Stimulated activated memory B cell treated with anti-CD40 and anti-IgM and Interleukin-4, amounts not matched to agents 10 μg/mL and 1 μg/mL and 100 μg/mL, for 72 hours (primary cell): ENCODE results near the gene TMPRSS12.
"Not testable (repeated sequence)": the region's sequence is repeated elsewhere in the genome, so short reads cannot be mapped to it uniquely, and the experiment has no call there.

Experiments
- ATAC-seq: fragments of 150-1000 bp; cut with Tn5 transposase; 2 replicates; pipeline ENCODE4 v1.10.0; 2021
- H3K27ac Mint-ChIP-seq: one replicate; pipeline ENCODE4 v1.8.0; 2022; ENCODE audit warnings: mild to moderate bottlenecking, mixed read lengths
- H3K27me3 Mint-ChIP-seq: one replicate; pipeline ENCODE4 v1.8.0; 2022; ENCODE audit warnings: mixed read lengths
- H3K36me3 Mint-ChIP-seq: one replicate; pipeline ENCODE4 v1.8.0; 2022; ENCODE audit warnings: mixed read lengths
- H3K4me1 Mint-ChIP-seq: one replicate; pipeline ENCODE4 v1.8.0; 2022; ENCODE audit warnings: mixed read lengths
- H3K4me3 Mint-ChIP-seq: one replicate; pipeline ENCODE4 v1.8.0; 2022; ENCODE audit warnings: mild to moderate bottlenecking, moderate library complexity, mixed read lengths
- H3K9me3 Mint-ChIP-seq: one replicate; pipeline ENCODE4 v1.8.0; 2022; ENCODE audit warnings: mixed read lengths

Gene TMPRSS12

DNA sequence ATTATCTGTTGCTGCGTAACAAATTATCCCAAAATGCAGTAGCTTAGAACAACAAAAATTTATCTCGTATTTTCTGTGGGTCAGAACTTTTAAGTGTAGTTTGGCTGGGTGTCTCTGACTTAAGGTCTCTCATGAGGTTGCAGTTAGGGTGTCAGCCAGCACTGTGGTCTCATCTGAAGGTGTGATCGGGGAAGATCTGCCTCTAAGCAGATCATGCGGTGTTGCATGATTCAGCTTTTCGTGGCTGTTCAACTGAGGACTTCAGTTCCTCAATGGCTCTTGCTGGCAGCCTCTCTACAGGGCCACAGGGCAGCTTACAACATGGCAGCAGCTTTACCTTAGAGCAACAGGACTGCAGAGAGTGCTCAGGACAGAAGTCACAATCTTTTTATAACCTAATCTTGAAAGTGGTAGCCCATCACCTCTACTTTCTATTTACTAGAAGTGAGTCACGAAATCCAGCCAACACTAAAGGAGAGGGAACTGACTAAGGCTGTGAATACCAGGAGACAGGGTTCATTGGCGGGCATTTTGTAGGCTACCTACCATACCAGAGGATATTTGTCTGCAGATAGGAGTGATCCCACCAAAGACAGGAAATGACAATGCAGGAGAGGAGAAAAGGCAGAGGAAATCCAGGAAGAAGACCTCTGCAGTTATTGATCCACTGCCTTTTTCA lies 1.8 kb upstream of the TMPRSS12 start:
- no peak overlapping the region for H3K27ac Mint-ChIP-seq
- peaks cover 6% of the 10 kb centered on the region for H3K36me3 Mint-ChIP-seq
- H3K4me1 Mint-ChIP-seq: no peaks in the 10 kb centered on the region
- H3K27me3 Mint-ChIP-seq: no peaks in the 10 kb centered on the region
- H3K9me3 Mint-ChIP-seq: peaks cover 6% of the 10 kb centered on the region
- ATAC-seq: no peak
- no peak overlapping the region for H3K4me3 Mint-ChIP-seq

DNA sequence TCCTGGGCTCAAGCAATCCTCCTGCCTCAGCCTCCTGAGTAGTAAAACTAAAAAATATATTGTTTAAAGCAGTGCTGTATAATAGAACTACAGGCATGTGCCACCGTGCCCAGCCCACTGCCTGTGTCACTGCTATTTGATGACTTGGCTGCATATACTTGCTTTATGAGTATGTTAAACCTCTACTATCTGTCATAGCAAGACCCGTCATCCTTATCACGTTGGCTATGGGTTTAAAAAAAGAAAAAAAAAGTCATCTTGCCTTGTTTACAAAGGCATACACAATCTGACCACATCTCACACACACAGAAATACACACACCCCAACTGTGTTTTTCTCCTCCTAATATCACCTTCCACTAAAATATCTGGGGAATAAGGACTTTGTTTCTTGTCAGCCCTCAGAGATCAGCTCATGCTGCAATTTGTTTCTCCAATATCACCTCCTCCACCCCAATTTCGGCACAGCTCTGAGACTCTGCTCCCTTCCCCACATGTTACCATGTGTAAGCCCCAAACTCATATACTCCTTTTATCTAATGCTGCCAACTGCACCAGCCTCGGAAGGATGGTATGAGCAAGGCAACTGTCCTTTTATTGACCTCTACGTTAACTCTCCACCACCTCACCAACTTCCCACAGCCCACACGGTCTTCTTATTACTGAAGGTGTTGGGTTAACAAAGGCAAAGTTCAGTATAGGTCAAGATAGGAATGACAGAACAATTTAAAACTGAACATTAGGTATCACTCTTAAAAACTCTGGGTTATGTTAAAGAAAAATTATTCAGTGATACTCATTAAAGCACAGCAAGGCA lies 802 bp upstream of the TMPRSS12 start:
- Mint-ChIP-seq H3K4me3 (no peak overlapping the region), H3K9me3 (peaks cover 6% of the 10 kb centered on the region), H3K27ac (no peak overlapping the region), H3K4me1 (no peaks in the 10 kb centered on the region), H3K36me3 (peaks cover 6% of the 10 kb centered on the region), H3K27me3 (no peaks in the 10 kb centered on the region)
- no peak for ATAC-seq

DNA sequence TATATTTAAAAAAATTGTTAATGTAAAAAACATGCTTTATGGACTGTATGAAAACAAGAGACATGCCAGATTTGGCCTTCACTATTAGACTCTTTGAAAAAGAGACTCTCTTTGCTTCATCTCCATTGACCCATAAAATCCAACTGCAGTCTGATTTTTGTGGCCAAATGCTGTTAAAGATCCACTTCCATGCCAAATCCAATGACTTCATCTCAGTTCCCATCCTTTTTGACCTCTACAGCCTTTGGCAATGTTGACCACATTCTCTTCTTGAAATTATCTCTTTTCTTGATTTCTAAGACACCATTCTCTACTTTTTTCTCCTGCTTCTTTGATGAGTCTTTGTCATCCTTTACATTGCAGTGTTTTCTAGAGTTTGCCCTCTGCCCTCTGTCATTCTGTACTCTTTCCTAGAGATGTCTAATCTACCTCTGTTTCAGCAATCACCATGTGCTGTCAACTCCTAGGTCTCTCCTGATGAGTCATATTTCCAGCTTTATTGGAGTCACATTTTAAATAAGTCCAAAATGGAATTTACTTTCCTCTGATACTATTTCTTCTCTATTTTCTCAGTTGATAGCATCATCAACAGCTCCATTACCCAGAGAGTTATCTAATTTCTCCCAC lies 2.4 kb downstream of the TMPRSS12 start:
- peaks cover 6% of the 10 kb centered on the region for H3K9me3 Mint-ChIP-seq
- no peak overlapping the region for H3K27ac Mint-ChIP-seq
- no peaks in the 10 kb centered on the region for H3K4me1 Mint-ChIP-seq
- peaks cover 5% of the 10 kb centered on the region for H3K36me3 Mint-ChIP-seq
- no peak for ATAC-seq
- no peak overlapping the region for H3K4me3 Mint-ChIP-seq
- no peaks in the 10 kb centered on the region for H3K27me3 Mint-ChIP-seq

DNA sequence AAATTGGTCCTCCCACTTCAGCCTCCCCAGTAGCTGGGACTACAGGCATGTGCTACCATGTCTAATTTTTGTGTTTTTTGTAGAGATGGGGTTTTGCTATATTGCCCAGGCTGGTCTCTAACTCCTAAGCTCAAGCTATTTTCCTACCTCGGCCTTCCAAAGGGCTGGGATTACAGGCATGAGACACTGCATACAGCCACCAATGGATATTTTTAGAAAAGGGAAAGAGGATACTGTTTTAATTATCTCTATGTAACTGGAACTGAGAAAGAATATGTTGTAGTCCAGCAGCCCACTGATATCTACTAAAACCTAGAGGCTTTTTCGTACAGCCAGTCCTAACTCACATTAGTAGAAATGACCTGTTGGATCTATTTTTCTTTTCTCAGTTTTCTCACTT lies 6.2 kb downstream of the TMPRSS12 start:
- Mint-ChIP-seq H3K36me3 (peaks cover 7% of the 10 kb centered on the region), H3K27me3 (peaks cover 9% of the 10 kb centered on the region), H3K27ac (no peak overlapping the region), H3K9me3 (peaks cover 9% of the 10 kb centered on the region), H3K4me1 (no peaks in the 10 kb centered on the region), H3K4me3 (no peak overlapping the region)
- ATAC-seq: no peak

DNA sequence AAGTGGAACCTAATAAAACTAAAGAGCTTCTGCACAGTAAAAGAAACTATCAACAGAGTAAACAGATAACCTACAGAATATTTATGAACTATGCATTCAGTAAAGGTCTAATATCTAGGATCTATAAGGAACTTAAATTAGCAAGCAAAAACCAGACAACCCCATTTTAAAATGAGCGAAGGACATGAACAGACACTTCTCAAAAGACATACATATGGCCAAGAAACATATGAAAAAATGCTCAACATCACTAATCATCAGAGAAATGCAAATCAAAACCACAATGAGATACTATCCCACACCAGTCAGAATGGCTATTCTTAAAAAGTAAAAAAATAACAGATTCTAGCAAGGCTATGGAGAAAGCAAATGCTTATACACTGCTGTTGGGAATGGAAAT lies 12.5 kb downstream of the TMPRSS12 start:
- not testable (repeated sequence) for H3K27ac Mint-ChIP-seq, H3K36me3 Mint-ChIP-seq, H3K4me1 Mint-ChIP-seq

DNA sequence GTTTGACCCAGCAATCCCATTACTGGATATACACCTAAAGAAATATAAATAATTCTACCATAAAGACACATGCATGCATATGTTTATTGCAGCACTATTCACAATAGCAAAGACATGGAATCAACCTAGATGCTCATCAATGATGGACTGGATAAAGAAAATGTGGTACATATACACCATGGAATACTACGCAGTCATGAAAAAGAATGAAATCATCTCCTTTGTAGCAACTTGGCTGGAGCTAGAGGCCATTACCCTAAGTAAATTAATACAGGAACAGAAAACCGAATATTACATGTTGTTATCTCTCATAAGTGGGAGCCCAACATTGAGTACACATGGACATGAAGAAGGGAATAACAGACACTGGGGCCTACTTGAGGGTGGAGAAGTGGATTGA lies 13.0 kb downstream of the TMPRSS12 start:
- H3K4me3 Mint-ChIP-seq: not testable (repeated sequence)

More for the DNA sequence above, 12.5 kb downstream of the TMPRSS12 start:
- H3K9me3 Mint-ChIP-seq: peaks cover 15% of the 10 kb centered on the region
- ATAC-seq, H3K4me3 Mint-ChIP-seq, H3K27me3 Mint-ChIP-seq: not testable (repeated sequence)

DNA sequence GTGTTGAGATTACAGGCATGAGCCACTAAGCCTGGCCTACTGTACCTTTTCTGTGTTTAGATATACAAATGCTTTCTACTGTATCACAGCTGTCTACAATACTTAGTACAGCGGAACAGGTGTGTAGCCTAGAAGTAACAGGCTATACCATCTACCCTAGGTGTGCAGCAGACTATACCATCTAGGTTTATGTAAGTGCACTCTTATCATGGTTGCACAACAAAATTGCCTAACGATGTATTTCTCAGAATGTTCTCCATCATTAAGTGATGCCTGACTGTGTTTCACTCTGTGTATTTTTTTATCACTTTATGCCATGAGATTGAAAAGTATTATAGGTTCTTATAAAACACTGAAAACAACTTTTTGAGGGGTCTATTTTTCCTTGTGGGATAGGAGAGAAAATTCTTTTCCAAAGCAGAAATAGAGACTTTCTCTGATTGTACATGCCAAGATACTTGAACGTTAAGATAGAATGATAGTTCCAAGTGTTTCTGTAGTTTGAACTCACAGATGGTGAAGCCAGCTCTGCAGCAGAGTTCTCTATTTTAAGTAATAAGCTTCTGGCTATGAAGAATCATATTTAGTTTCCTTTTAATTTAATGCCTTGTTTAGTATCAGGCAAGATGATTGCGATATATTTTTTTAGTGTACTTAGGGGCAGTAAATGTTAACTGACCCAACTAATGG lies 17.0 kb downstream of the TMPRSS12 start:
- Mint-ChIP-seq H3K36me3 (no peaks in the 10 kb centered on the region), H3K27ac (no peak overlapping the region), H3K4me3 (no peak overlapping the region), H3K9me3 (peaks cover 6% of the 10 kb centered on the region), H3K27me3 (no peaks in the 10 kb centered on the region), H3K4me1 (no peaks in the 10 kb centered on the region)
- ATAC-seq: no peak

More for the DNA sequence above, 13.0 kb downstream of the TMPRSS12 start:
- not testable (repeated sequence) for ATAC-seq, H3K27me3 Mint-ChIP-seq, H3K27ac Mint-ChIP-seq, H3K36me3 Mint-ChIP-seq, H3K4me1 Mint-ChIP-seq
- H3K9me3 Mint-ChIP-seq: peaks cover 15% of the 10 kb centered on the region

DNA sequence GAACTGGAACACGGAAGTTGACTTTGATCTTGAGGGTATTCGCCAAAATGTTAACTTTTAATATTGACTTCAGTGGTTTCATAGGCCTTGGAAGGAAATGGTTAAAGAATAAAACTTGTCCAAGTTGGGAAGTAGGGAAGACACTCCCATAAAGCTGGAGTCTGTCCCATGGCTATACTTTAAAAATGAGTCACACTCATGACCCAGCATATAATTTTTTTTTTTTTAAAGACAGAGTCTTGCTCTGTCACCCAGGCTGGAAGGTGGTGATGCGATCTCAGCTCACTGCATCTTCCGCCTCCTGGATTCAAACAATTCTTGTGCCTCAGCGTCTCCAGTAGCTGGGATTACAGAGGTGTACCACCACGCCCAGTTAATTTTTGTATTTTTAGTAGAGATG lies 19.6 kb downstream of the TMPRSS12 start:
- Mint-ChIP-seq H3K27me3 (no peaks in the 10 kb centered on the region), H3K27ac (no peak overlapping the region), H3K36me3 (peaks cover 6% of the 10 kb centered on the region), H3K9me3 (peaks cover 3% of the 10 kb centered on the region), H3K4me3 (no peak overlapping the region), H3K4me1 (no peaks in the 10 kb centered on the region)
- ATAC-seq: no peak

DNA sequence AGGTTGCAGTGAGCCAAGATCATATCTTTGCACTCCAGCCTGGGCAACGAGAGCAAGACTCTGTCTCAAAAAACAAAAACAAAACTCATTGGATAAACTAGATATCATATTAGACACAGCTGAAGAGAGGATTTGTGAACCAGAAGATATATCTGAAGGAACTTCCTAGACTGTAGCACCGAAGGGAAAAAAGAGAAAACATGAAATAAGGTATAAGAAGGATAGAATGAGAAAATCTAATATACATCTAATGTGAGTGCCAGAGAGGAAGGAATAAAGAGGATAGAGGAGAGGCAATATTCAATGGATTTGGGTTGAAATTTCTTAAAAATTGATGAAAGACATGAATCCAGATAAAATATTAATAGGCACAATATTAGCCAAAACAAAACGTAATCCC lies 22.5 kb downstream of the TMPRSS12 start:
- no peak for ATAC-seq
- Mint-ChIP-seq H3K36me3 (peaks cover 6% of the 10 kb centered on the region), H3K27me3 (no peaks in the 10 kb centered on the region), H3K4me3 (no peak overlapping the region), H3K9me3 (peaks cover 3% of the 10 kb centered on the region), H3K4me1 (no peaks in the 10 kb centered on the region), H3K27ac (no peak overlapping the region)

DNA sequence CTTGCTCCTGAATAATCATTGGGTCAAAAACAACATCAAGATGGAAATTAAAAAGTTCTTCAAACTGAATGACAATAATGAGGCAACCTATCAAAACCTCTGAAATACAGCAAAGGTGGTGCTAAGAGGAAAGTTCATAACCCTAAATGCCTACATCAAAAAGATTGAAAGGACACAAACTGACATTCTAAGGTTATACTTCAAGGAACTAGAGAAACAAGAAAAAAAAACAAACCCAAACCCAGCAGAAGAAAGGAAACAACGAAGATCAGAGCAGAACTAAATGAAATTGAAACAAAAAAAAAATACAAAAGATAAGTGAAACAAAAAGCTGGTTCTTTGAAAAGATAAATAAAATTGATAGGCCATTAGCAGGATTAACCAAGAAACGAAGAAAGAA lies 26.2 kb downstream of the TMPRSS12 start:
- H3K36me3 Mint-ChIP-seq, ATAC-seq, H3K9me3 Mint-ChIP-seq, H3K27me3 Mint-ChIP-seq, H3K4me3 Mint-ChIP-seq, H3K27ac Mint-ChIP-seq, H3K4me1 Mint-ChIP-seq: not testable (repeated sequence)

DNA sequence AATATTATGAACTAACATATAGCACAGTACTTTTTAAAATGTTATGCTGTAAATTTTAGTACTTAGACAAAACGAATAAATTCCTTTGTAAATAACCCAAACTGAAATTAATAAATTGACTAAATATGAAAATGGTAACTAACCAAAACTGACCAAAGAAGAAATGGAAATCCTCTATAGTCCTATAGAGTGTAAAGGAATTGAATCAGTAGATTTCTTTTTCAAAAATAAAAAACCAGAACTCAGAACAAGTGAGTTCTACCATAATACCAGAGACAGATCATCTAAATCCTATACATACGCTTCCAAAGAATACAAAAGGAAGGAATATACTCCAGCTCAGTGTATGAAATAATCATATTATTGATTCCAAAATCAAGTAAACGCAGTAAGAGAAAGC lies 39.8 kb downstream of the TMPRSS12 start:
- no peak for ATAC-seq
- H3K4me1 Mint-ChIP-seq: peaks cover 11% of the 10 kb centered on the region
- H3K4me3 Mint-ChIP-seq: no peak overlapping the region
- H3K27ac Mint-ChIP-seq: no peak overlapping the region
- no peaks in the 10 kb centered on the region for H3K36me3 Mint-ChIP-seq
- H3K27me3 Mint-ChIP-seq: no peaks in the 10 kb centered on the region
- H3K9me3 Mint-ChIP-seq: peaks cover 3% of the 10 kb centered on the region

DNA sequence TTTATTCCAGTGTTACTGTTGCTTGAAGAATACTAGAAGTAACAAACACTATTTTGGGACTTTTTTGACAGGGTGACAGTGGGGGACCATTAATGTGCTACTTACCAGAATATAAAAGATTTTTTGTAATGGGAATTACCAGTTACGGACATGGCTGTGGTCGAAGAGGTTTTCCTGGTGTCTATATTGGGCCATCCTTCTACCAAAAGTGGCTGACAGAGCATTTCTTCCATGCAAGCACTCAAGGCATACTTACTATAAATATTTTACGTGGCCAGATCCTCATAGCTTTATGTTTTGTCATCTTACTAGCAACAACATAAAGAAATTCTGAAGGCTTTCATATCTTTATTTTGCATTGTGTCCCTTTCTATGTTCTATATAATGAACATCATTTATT lies 44.5 kb downstream of the TMPRSS12 start:
- Mint-ChIP-seq H3K9me3 (peaks cover 2% of the 10 kb centered on the region), H3K27me3 (no peaks in the 10 kb centered on the region), H3K4me1 (peaks cover 11% of the 10 kb centered on the region), H3K36me3 (no peaks in the 10 kb centered on the region), H3K27ac (no peak overlapping the region), H3K4me3 (no peak overlapping the region)
- no peak for ATAC-seq

DNA sequence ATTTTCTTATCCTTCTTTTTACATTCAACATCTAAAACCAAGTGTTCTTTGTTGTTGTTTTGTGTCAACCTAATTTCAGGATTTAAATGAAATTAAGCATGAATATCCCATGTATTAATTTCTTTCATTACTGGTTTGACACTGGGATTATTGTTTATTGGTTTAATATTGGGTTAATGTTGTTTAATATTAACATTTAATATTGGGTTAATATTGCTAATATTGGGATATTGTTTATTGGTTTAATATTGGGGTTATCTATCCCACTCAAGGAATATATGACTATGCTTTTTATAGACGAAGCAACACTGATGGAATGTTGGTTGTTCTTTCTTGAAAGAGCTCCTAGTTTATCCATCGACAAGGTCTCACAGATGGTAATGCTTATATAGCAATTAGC lies 45.9 kb downstream of the TMPRSS12 start:
- H3K36me3 Mint-ChIP-seq: no peaks in the 10 kb centered on the region
- H3K27me3 Mint-ChIP-seq: no peaks in the 10 kb centered on the region
- no peak for ATAC-seq
- H3K27ac Mint-ChIP-seq: no peak overlapping the region
- no peaks in the 10 kb centered on the region for H3K9me3 Mint-ChIP-seq
- peaks cover 16% of the 10 kb centered on the region for H3K4me1 Mint-ChIP-seq
- H3K4me3 Mint-ChIP-seq: no peak overlapping the region

DNA sequence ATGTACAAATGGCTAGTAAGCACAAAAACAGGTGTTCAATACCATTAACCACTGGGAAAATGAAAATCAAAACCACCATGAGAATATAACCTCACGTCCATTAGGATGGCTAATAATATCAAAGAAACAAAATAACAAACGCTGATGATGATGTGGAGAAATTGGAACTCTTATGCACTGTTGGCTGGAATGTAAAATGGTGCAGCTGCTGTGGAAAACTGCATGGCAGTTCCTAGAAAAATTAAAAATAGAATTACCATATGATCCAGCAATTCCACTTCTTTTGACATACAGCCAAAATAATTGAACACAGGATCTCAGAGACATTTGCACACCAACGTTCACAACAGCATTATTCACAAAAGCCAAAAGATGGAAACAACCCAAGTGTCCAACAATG lies 51.5 kb downstream of the TMPRSS12 start:
- peaks cover 7% of the 10 kb centered on the region for H3K4me1 Mint-ChIP-seq
- no peaks in the 10 kb centered on the region for H3K9me3 Mint-ChIP-seq
- no peak overlapping the region for H3K4me3 Mint-ChIP-seq
- ATAC-seq: no peak
- no peaks in the 10 kb centered on the region for H3K27me3 Mint-ChIP-seq
- no peaks in the 10 kb centered on the region for H3K36me3 Mint-ChIP-seq
- H3K27ac Mint-ChIP-seq: no peak overlapping the region

DNA sequence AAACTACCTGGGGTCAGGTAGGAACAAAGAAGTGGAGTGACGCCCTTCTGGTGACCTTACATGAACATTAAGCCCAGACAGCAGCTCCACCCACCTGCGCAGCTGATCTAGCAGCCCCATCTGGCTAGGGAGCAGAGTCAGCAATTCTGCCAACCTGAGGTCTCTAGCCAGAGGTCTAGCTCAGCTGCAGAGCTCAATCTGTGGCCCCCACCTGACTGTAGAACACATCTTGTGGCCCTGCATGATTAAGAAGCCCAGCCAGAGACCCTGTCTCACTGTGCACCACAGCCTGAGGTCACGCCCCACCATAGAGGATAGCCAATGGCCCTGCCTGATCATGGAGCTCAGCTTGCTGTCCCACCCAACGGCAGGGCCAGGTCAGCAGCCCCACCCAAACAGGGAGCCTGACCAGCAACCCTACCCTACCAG lies 59.0 kb downstream of the TMPRSS12 start:
- H3K27me3 Mint-ChIP-seq: no peaks in the 10 kb centered on the region
- H3K4me3 Mint-ChIP-seq: no peak overlapping the region
- H3K4me1 Mint-ChIP-seq: no peaks in the 10 kb centered on the region
- ATAC-seq: no peak
- no peak overlapping the region for H3K27ac Mint-ChIP-seq
- no peaks in the 10 kb centered on the region for H3K36me3 Mint-ChIP-seq
- H3K9me3 Mint-ChIP-seq: no peaks in the 10 kb centered on the region
